ENCODE measurements around the gene SELENOM. TPM values are rescaled to one million over a fixed set of nuclear protein-coding genes. Genes with fewer than 3 reads are reported as not detected.

Gene SELENOM
- 1,000 to 10,000 TPM in 3 of 4 donors, 100 to 1,000 TPM in 1; 941 to 2,300 (median 1,432) TPM for total RNA-seq

- Histone ChIP-seq H3K4me3 (peak within 1 kb of the TSS; percentile 92 to 96), H3K4me1 (peaks cover 5 to 53% (median 31%) of the 10 kb centered on the region in 3 donors), H3K9me3 (no peaks in the 10 kb centered on the region), H3K27me3 (no peaks in the 10 kb centered on the region), H3K36me3 (peaks cover 0 to 30% of the 10 kb centered on the region in 2 donors), H3K27ac (peak within 1 kb of the TSS; percentile 97 to 100 (median 99))
- peak; percentile 93 for ATAC-seq
- WGBS, 2 donors (ENCODE audit: low coverage in 1 of 2), result 0% methylated on average over 2 to 4 of the region's 67 CpGs
- TF ChIP-seq POLR2AphosphoS5 (IDR thresholded peaks at IDR 0.05), result peak; percentile 95
- peak in 3 of 4 experiments; percentile 93 to 98 (median 98) for TF ChIP-seq CTCF (IDR thresholded peaks at IDR 0.05)
- TF ChIP-seq EP300 (IDR thresholded peaks at IDR 0.05), result no peak
- peak; percentile 95 to 96 for TF ChIP-seq POLR2A (IDR thresholded peaks at IDR 0.05)
Measured at GRCh38 chr22:31107178-31107893, at the start of gene SELENOM. SELENOM (minus strand) TSS chr22:31107568; CDS start chr22:31107505, 63 bp downstream.

GRCh38 chr22:31155422-31155821, 48.1 kb upstream of the SELENOM start:
- Histone ChIP-seq H3K4me1 (peaks cover 11 to 48% (median 13%) of the 10 kb centered on the region in 3 donors), H3K4me3 (no peak overlapping the region), H3K36me3 (no peaks in the 10 kb centered on the region), H3K27ac (peak overlapping the region; percentile 81 to 91 (median 86)), H3K27me3 (no peaks in the 10 kb centered on the region), H3K9me3 (no peaks in the 10 kb centered on the region)
- 7 to 9% methylated on average over 3 of the region's 3 CpGs for WGBS, 2 donors (ENCODE audit: low coverage in 1 of 2)
- peak; percentile 85 for TF ChIP-seq POLR2AphosphoS5 (IDR thresholded peaks at IDR 0.05)
- TF ChIP-seq CTCF (IDR thresholded peaks at IDR 0.05), result peak in 1 of 4 experiments; percentile 11
- no peak for TF ChIP-seq EP300 (IDR thresholded peaks at IDR 0.05)
- peak; percentile 67 for ATAC-seq

GRCh38 chr22:31154975-31155374, 47.6 kb upstream of the SELENOM start:
- no CpG with 5 or more reads among the region's 1 CpG for WGBS, 2 donors (ENCODE audit: low coverage in 1 of 2)
- Histone ChIP-seq H3K27ac (peak overlapping the region; percentile 81 to 91 (median 86)), H3K4me1 (peaks cover 11 to 48% (median 13%) of the 10 kb centered on the region in 3 donors), H3K9me3 (no peaks in the 10 kb centered on the region), H3K36me3 (no peaks in the 10 kb centered on the region), H3K4me3 (no peak overlapping the region), H3K27me3 (no peaks in the 10 kb centered on the region)
- TF ChIP-seq CTCF (IDR thresholded peaks at IDR 0.05) (no peak), POLR2AphosphoS5 (IDR thresholded peaks at IDR 0.05) (no peak), EP300 (IDR thresholded peaks at IDR 0.05) (no peak), POLR2A (IDR thresholded peaks at IDR 0.05) (no peak)
- ATAC-seq, result peak; percentile 26

- TF ChIP-seq POLR2A (IDR thresholded peaks at IDR 0.05), result no peak
- TF ChIP-seq EP300 (IDR thresholded peaks at IDR 0.05), result no peak
- no peak for TF ChIP-seq CTCF (IDR thresholded peaks at IDR 0.05)
- no peak for TF ChIP-seq POLR2AphosphoS5 (IDR thresholded peaks at IDR 0.05)
- ATAC-seq, result no peak
- H3K36me3 ChIP-seq, result no peaks in the 10 kb centered on the region
- H3K4me3 ChIP-seq, result no peak overlapping the region
- H3K27ac ChIP-seq, result peak overlapping the region in 3 of 4 donors; percentile 81 to 87 (median 85)
- WGBS, 2 donors (ENCODE audit: low coverage in 1 of 2), result no CpG with 5 or more reads among the region's 3 CpGs
- no peaks in the 10 kb centered on the region for H3K9me3 ChIP-seq
- no peaks in the 10 kb centered on the region for H3K27me3 ChIP-seq
- H3K4me1 ChIP-seq, result peaks cover 11 to 55% (median 18%) of the 10 kb centered on the region in 3 donors
Measured at GRCh38 chr22:31153357-31153756, 46.0 kb upstream of the SELENOM start.

GRCh38 chr22:31151872-31152271, 44.5 kb upstream of the SELENOM start:
- Histone ChIP-seq H3K36me3 (no peaks in the 10 kb centered on the region), H3K4me3 (no peak overlapping the region), H3K27ac (no peak overlapping the region), H3K9me3 (no peaks in the 10 kb centered on the region), H3K4me1 (peaks cover 11 to 63% (median 19%) of the 10 kb centered on the region in 3 donors), H3K27me3 (no peaks in the 10 kb centered on the region)
- WGBS, 2 donors (ENCODE audit: low coverage in 1 of 2), result no CpG with 5 or more reads among the region's 2 CpGs
- ATAC-seq, result no peak
- TF ChIP-seq POLR2AphosphoS5 (IDR thresholded peaks at IDR 0.05), result no peak
- TF ChIP-seq CTCF (IDR thresholded peaks at IDR 0.05), result no peak
- TF ChIP-seq EP300 (IDR thresholded peaks at IDR 0.05), result no peak
- no peak for TF ChIP-seq POLR2A (IDR thresholded peaks at IDR 0.05)
